Activated CD4-positive, alpha-beta memory T cell treated with anti-CD3 and anti-CD28 coated beads, Interleukin-2, amount 10 ng/mL, durations not matched to agents 7 days and 5 days (primary cell): ENCODE results near the gene ATP1A4. TPM values are rescaled to one million over a fixed set of nuclear protein-coding genes. Genes with fewer than 3 reads are reported as not detected.

ENCODE experiments used
- CTCF ChIA-PET: fragments of 350-600 bp; sonication (Branson Sonifier 250); formaldehyde crosslinking; loops from one replicate; lab custom pipeline; 2021; ENCODE audit warnings: antibody characterized with exemption, inconsistent platforms; lab: Charles Lee
- POLR2A ChIA-PET: fragments of 350-600 bp; sonication (Branson Sonifier 250); formaldehyde crosslinking; loops from one replicate; lab custom pipeline; 2021; ENCODE audit warnings: antibody characterized with exemption; lab: Charles Lee
- DNase-seq: peaks from one replicate; pipeline ENCODE4 v3.0.0-alpha.2; 2020
- H3K27ac Mint-ChIP-seq: one replicate; pipeline ENCODE4 v1.8.0; 2021; ENCODE audit warnings: mild to moderate bottlenecking, mixed read lengths
- H3K27me3 Mint-ChIP-seq: one replicate; pipeline ENCODE4 v1.8.0; 2021; ENCODE audit warnings: mixed read lengths
- H3K36me3 Mint-ChIP-seq: one replicate; pipeline ENCODE4 v1.8.0; 2021; ENCODE audit warnings: low read depth, mixed read lengths
- H3K4me1 Mint-ChIP-seq: one replicate; pipeline ENCODE4 v1.8.0; 2021; ENCODE audit warnings: mixed read lengths
- H3K4me3 Mint-ChIP-seq: one replicate; pipeline ENCODE4 v1.8.0; 2021; ENCODE audit warnings: mild to moderate bottlenecking, mixed read lengths
- H3K9me3 Mint-ChIP-seq: one replicate; pipeline ENCODE4 v1.8.0; 2021; ENCODE audit warnings: mixed read lengths
- total RNA-seq, 2 experiments: library from RNA; stranded (reverse); gene quantifications; one replicate each; pipeline ENCODE4 v1.2.3, GENCODE V29; 2021

ATP1A4 gene
- total RNA-seq, 2 experiments from 2014 or later = 0.33 TPM; not detected in 1

DNA sequence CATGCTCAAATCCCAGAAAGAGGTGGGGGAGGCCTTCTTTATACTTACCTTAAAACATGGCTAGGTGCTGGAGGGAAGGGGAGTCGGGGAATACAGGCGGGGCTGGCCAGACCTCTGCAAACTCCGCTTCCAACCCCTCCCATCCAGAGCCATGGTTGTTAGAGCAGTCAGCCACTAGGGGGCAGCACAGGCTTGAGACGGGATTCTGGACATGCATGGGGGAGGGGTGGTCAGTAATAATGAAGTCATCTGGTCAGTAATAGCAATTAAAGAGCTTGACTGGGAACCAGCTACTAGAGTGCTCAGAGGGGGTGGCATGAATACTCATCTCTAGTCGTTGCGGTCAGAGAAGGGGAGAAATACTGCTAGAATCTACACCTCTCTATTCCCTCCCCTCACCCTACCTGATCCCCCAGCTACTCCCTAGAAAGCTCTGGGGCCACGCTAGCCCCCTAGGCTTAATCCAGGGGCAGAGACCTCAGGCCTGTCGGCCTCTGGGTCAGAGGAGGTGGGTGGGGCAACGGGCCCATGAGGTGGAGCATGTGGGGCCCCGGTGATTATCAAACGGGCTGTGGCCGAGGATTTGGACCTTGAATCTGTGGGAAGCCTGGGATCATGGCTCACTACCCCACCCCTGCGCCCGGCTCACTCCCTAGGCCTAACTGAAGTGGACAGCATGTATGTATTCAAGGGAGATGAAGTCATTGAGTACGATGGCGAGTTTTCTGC, 41.9 kb downstream of the ATP1A4 start:
- peaks cover 2% of the 10 kb centered on the region for H3K27me3 Mint-ChIP-seq
- H3K27ac Mint-ChIP-seq = no peak overlapping the region
- H3K9me3 Mint-ChIP-seq = no peaks in the 10 kb centered on the region
- CTCF ChIA-PET = interaction anchor here (0.6 to 5.5 kb wide), 11 partner anchors 8 to 186 kb away, joined by 3 to 68 read pairs (median 5); partner anchors contain the start of gene PEX19
- H3K36me3 Mint-ChIP-seq = no peaks in the 10 kb centered on the region
- no peak overlapping the region for H3K4me3 Mint-ChIP-seq
- peak; percentile 81 for DNase-seq
- POLR2A ChIA-PET = interaction anchor here (0.6 to 1.6 kb wide), 2 partner anchors 59 to 98 kb away, joined by 3 to 8 read pairs; no protein-coding TSS in a partner anchor
- H3K4me1 Mint-ChIP-seq = no peaks in the 10 kb centered on the region

DNA sequence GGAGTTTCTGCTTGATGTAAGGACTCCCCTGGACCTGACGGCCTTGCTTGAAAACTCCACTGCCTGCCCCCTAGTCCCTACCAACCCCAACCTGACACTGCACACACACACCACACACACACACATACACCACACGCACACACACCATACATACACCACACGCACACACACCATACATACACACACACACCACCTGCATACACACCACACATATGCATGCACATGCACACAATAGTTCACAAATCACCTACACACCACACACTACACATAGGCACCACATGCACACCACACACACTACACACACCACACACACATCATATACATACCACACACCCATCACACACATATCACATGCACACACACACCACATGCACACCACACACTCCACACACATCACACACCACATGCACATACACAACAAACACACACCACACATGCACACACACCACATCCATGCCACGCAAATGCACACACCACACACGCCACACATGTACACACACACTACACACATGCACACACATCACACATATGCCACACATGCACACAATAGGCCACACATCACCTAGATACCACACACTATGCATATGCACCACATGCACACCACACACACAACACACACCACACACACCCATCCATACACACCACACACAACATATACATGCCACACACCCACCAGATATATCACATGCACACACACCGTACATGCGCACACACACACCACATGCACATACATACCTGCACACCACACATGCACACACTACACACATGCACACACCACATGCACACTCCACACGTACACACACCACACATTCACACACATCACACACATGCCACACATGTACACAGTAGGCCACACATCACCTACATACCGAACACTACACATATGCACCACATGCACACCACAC, 42.7 kb downstream of the ATP1A4 start:
- Mint-ChIP-seq H3K36me3 (no peaks in the 10 kb centered on the region), H3K9me3 (no peaks in the 10 kb centered on the region), H3K4me1 (no peaks in the 10 kb centered on the region), H3K27ac (no peak overlapping the region), H3K4me3 (no peak overlapping the region), H3K27me3 (peaks cover 2% of the 10 kb centered on the region)
- DNase-seq = no peak
- ChIA-PET POLR2A (interaction anchor here (0.6 kb wide), 1 partner anchor 58 kb away, joined by 3 read pairs; no protein-coding TSS in a partner anchor), CTCF (interaction anchor here (0.6 to 5.5 kb wide), 12 partner anchors 7 to 185 kb away, joined by 3 to 68 read pairs (median 5); partner anchors contain the start of gene PEX19)

GRCh38 chr1:160194737-160195059, 43.3 kb downstream of the ATP1A4 start:
- H3K27me3 Mint-ChIP-seq = no peaks in the 10 kb centered on the region
- ChIA-PET POLR2A (no interaction called here), CTCF (interaction anchor here (1.3 to 3.8 kb wide), 3 partner anchors 25 to 97 kb away, joined by 3 to 17 read pairs (median 6); no protein-coding TSS in a partner anchor)
- DNase-seq = no peak
- H3K4me3 Mint-ChIP-seq = no peak overlapping the region
- H3K9me3 Mint-ChIP-seq = no peaks in the 10 kb centered on the region
- no peaks in the 10 kb centered on the region for H3K36me3 Mint-ChIP-seq
- no peaks in the 10 kb centered on the region for H3K4me1 Mint-ChIP-seq
- H3K27ac Mint-ChIP-seq = no peak overlapping the region

DNA sequence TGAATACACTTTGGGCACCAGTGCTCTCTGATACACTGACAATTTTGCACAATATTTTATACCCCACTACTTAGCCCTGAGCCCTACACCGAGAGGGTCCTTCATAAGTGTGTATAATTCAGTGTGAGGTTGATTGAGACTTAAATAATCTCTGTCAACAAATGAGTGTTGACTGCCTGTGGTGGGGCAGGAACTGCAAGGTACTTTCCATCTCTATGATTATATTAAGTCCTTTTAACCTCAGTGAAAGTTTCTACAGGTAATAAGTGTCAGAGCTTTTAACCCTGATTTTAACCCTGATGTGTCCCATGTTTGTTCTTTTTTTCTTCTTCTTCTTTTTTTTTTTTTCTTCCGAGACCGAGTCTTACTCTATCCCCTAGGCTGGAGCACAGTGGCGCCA, 44.7 kb downstream of the ATP1A4 start:
- CTCF ChIA-PET = interaction anchor here (2.0 to 3.8 kb wide), 2 partner anchors 56 to 96 kb away, joined by 6 to 17 read pairs; no protein-coding TSS in a partner anchor
- H3K27me3 Mint-ChIP-seq = no peaks in the 10 kb centered on the region
- no peaks in the 10 kb centered on the region for H3K4me1 Mint-ChIP-seq
- no peaks in the 10 kb centered on the region for H3K9me3 Mint-ChIP-seq
- H3K36me3 Mint-ChIP-seq = no peaks in the 10 kb centered on the region
- POLR2A ChIA-PET = interaction anchor here (1.1 kb wide), 1 partner anchor 67 kb away, joined by 3 read pairs; no protein-coding TSS in a partner anchor
- no peak for DNase-seq
- H3K4me3 Mint-ChIP-seq = no peak overlapping the region
- no peak overlapping the region for H3K27ac Mint-ChIP-seq

- Mint-ChIP-seq H3K27me3 (no peaks in the 10 kb centered on the region), H3K36me3 (no peaks in the 10 kb centered on the region)
- CTCF ChIA-PET = interaction anchor here (3.8 kb wide), 1 partner anchor 95 kb away, joined by 17 read pairs; no protein-coding TSS in a partner anchor
Measured at GRCh38 chr1:160197231-160197630, 45.8 kb downstream of the ATP1A4 start.

GRCh38 chr1:160200786-160201185, 49.4 kb downstream of the ATP1A4 start:
- Mint-ChIP-seq H3K4me1 (peaks cover 12% of the 10 kb centered on the region), H3K27me3 (no peaks in the 10 kb centered on the region), H3K36me3 (no peaks in the 10 kb centered on the region), H3K4me3 (no peak overlapping the region), H3K27ac (no peak overlapping the region), H3K9me3 (no peaks in the 10 kb centered on the region)
- CTCF ChIA-PET = interaction anchor here (1.5 to 2.0 kb wide), 3 partner anchors 8 to 91 kb away, joined by 5 to 12 read pairs (median 8); no protein-coding TSS in a partner anchor
- POLR2A ChIA-PET = interaction anchor here (1.8 to 2.9 kb wide), 3 partner anchors 51 to 84 kb away, joined by 6 to 15 read pairs (median 10); partner anchors contain the start of genes DCAF8 and PEX19
- DNase-seq = no peak

More at GRCh38 chr1:160197231-160197630, 45.8 kb downstream of the ATP1A4 start:
- no peak overlapping the region for H3K4me3 Mint-ChIP-seq
- no peak overlapping the region for H3K27ac Mint-ChIP-seq
- no peaks in the 10 kb centered on the region for H3K4me1 Mint-ChIP-seq
- DNase-seq = no peak
- no peaks in the 10 kb centered on the region for H3K9me3 Mint-ChIP-seq
- POLR2A ChIA-PET = no interaction called here

- Mint-ChIP-seq H3K9me3 (no peaks in the 10 kb centered on the region), H3K4me3 (peak overlapping the region; percentile 86), H3K4me1 (peaks cover 39% of the 10 kb centered on the region), H3K27me3 (no peaks in the 10 kb centered on the region), H3K36me3 (peaks cover 13% of the 10 kb centered on the region), H3K27ac (peak overlapping the region; percentile 55)
- ChIA-PET POLR2A (interaction anchor here (1.1 to 4.1 kb wide), 6 partner anchors 9 to 80 kb away, joined by 3 to 27 read pairs (median 6); partner anchors contain the start of genes DCAF8 and PEX19), CTCF (interaction anchor here (1.5 to 2.0 kb wide), 3 partner anchors 47 to 172 kb away, joined by 3 to 8 read pairs (median 6); no protein-coding TSS in a partner anchor)
- no peak for DNase-seq
Measured at GRCh38 chr1:160204526-160205241, 53.3 kb downstream of the ATP1A4 start.

DNA sequence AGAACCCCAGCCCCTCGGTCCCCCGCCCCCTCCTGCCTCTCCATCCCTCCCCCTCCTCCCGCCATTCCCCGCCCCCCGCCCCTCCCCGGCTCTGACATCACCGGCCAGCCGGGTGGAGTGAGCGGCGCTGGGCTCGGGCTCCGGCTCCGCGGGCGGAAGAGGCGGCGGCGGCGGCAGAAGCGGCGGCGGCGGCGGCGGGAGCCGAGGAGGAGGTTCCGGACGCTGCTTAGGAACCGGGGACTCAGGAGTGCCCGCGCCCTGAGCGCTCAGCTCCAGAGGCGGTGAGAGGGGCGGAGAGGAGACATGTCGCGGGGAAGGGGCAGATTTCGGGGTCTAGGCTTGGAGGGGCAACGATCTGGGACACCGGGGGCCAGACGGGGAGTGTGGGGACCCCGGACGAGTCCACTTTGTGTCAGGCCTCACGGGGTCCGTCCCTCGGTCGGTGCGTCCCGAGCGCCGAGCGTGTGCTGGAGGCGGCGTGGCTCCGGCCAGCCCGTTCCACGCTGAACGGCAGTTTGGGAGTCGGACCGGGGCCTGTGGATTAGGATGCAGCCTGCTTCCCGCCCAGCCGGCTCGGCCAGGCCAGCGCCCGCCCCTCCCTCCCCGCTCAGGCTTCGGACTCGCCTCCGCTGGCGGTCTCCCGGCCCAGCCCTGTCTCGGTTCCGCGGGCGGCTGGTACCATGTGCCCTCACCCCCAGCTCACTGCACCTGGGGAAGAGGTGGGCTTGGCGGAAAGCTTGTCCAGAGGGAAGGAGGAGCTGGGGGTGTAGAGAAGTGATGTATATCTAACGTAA, 54.0 kb downstream of the ATP1A4 start, which contains the start of gene PEA15:
PEA15 (plus strand) TSS at position 143 of the 794 bp plus-strand sequence. CDS start 6,161 bp downstream, outside the sequence.
- H3K4me1 Mint-ChIP-seq = peaks cover 44% of the 10 kb centered on the region
- no peaks in the 10 kb centered on the region for H3K27me3 Mint-ChIP-seq
- ChIA-PET CTCF (interaction anchor here (1.5 to 1.7 kb wide), 2 partner anchors 46 to 171 kb away, joined by 3 to 6 read pairs; no protein-coding TSS in a partner anchor), POLR2A (interaction anchor here (0.6 to 4.1 kb wide), 8 partner anchors 8 to 108 kb away, joined by 3 to 27 read pairs (median 4); partner anchors contain the start of gene DCAF8)
- peak; percentile 76 for DNase-seq
- H3K4me3 Mint-ChIP-seq = peak within 1 kb of the TSS; percentile 86
- H3K36me3 Mint-ChIP-seq = peaks cover 17% of the 10 kb centered on the region
- H3K9me3 Mint-ChIP-seq = no peaks in the 10 kb centered on the region
- H3K27ac Mint-ChIP-seq = peak within 1 kb of the TSS; percentile 81

GRCh38 chr1:160206036-160206389, 54.6 kb downstream of the ATP1A4 start:
- peaks cover 44% of the 10 kb centered on the region for H3K4me1 Mint-ChIP-seq
- DNase-seq = peak; percentile 56
- no peaks in the 10 kb centered on the region for H3K27me3 Mint-ChIP-seq
- no peaks in the 10 kb centered on the region for H3K9me3 Mint-ChIP-seq
- peaks cover 18% of the 10 kb centered on the region for H3K36me3 Mint-ChIP-seq
- peak overlapping the region; percentile 43 for H3K27ac Mint-ChIP-seq
- POLR2A ChIA-PET = interaction anchor here (1.0 to 4.1 kb wide), 6 partner anchors 13 to 109 kb away, joined by 3 to 27 read pairs (median 4); partner anchors contain the start of gene DCAF8
- CTCF ChIA-PET = interaction anchor here (1.5 kb wide), 1 partner anchor 46 kb away, joined by 6 read pairs; no protein-coding TSS in a partner anchor
- peak overlapping the region; percentile 86 for H3K4me3 Mint-ChIP-seq

DNA sequence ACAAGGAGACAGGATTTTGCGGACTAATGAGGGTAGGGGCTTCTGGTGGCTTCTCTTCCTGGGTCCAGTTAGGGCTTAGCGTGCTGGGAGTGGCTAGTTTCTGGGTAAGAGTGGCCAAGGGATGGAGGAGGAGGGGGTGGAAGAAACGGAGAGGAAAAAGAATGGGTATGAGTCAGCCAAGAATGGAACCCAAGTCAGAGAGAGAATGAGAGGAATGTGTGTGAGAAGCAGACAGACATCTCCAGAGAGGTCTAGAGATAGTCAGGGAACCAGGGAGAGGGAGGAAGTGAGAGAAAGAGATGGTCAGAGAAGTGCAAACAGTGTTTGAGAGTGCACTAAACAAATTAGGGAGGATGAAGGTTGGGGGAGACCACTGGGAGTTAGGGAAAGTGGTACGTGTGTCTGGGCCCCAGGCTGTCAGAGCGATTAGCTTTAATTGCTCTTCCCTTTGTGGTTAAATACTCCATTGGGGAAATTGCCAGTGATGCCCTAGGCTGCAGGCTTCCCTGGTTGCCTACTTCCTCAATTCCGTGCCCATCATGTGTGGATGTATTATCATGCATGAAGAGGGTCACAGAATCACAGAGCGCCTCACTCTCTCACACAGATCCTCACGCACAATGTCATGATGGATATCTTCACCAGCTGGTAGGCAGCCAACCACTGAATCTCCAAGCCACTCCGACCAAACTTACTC, 55.2 kb downstream of the ATP1A4 start:
- no peaks in the 10 kb centered on the region for H3K9me3 Mint-ChIP-seq
- CTCF ChIA-PET = interaction anchor here (1.5 kb wide), 1 partner anchor 45 kb away, joined by 6 read pairs; no protein-coding TSS in a partner anchor
- no peaks in the 10 kb centered on the region for H3K27me3 Mint-ChIP-seq
- DNase-seq = no peak
- H3K27ac Mint-ChIP-seq = peak overlapping the region; percentile 43
- H3K4me3 Mint-ChIP-seq = peak overlapping the region; percentile 86
- H3K4me1 Mint-ChIP-seq = peaks cover 44% of the 10 kb centered on the region
- H3K36me3 Mint-ChIP-seq = peaks cover 18% of the 10 kb centered on the region
- POLR2A ChIA-PET = interaction anchor here (0.8 to 4.1 kb wide), 9 partner anchors 13 to 109 kb away, joined by 3 to 27 read pairs (median 4); partner anchors contain the start of genes DCAF8 and PEX19
